ENCODE measurements around the gene PTPN14.

- TF ChIP-seq, protein P1, sequence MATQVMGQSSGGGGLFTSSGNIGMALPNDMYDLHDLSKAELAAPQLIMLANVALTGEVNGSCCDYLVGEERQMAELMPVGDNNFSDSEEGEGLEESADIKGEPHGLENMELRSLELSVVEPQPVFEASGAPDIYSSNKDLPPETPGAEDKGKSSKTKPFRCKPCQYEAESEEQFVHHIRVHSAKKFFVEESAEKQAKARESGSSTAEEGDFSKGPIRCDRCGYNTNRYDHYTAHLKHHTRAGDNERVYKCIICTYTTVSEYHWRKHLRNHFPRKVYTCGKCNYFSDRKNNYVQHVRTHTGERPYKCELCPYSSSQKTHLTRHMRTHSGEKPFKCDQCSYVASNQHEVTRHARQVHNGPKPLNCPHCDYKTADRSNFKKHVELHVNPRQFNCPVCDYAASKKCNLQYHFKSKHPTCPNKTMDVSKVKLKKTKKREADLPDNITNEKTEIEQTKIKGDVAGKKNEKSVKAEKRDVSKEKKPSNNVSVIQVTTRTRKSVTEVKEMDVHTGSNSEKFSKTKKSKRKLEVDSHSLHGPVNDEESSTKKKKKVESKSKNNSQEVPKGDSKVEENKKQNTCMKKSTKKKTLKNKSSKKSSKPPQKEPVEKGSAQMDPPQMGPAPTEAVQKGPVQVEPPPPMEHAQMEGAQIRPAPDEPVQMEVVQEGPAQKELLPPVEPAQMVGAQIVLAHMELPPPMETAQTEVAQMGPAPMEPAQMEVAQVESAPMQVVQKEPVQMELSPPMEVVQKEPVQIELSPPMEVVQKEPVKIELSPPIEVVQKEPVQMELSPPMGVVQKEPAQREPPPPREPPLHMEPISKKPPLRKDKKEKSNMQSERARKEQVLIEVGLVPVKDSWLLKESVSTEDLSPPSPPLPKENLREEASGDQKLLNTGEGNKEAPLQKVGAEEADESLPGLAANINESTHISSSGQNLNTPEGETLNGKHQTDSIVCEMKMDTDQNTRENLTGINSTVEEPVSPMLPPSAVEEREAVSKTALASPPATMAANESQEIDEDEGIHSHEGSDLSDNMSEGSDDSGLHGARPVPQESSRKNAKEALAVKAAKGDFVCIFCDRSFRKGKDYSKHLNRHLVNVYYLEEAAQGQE (IDR thresholded peaks at IDR 0.05; ENCODE audit: insufficient read depth in 1 of 2, low read depth in 2 of 2, low read length in 1 of 2), result no peak
- no peak for TF ChIP-seq CTCF (IDR thresholded peaks at IDR 0.05)
- no peak for TF ChIP-seq TCF7L2 (IDR thresholded peaks at IDR 0.05; ENCODE audit: low read depth, low read length)
- TF ChIP-seq POLR2AphosphoS5 (IDR thresholded peaks at IDR 0.05; ENCODE audit: low read depth, low read length), result no peak
Observed at GRCh38 chr1:214546084-214546483, 5.3 kb downstream of the PTPN14 start.

Data from Panc1 (cell line).